Measurements from ENCODE around the gene CCDC136.

The CCDC136 gene

DNA sequence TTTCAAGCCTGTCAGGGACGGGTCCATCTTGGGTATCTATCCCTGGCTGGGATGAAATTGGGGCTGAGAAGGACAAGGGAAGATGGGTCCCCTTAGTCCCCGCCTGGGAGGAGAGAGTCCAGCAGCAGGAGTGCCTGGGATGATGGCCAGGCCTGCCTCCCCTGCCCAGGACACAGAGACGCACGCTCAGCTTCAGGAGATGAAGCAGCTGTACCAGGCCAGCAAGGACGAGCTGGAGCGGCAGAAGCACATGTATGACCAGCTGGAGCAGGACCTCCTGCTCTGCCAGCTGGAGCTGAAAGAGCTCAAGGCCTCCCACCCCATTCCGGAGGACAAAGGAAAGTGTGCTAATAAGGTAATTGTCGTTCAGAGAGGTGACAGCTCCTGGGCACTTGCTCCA is 15.4 kb downstream of the CCDC136 start:
- DNase-seq = no peak

- DNase-seq = no peak
These were observed 17.6 kb downstream of the CCDC136 start for GRCh38 chr7:128809363-128809762.

DNA sequence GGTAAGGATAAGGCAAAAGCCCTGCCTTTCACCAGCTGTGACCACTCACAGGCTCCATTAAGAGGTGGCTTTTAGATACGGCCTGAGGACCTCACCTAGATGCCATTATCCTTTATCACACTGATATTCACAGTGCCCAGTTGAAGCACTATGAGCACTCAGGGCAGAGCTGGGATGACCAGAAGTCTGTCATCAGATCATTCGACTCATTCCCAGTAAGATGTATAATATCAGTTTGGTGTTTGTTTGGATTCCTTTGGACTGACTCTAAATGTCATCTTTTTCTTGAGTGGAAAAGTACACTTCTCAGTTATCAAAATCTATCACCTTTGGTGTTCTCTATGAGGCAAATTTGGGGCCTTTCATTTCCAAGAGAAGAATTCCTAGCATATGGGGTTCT is 18.7 kb downstream of the CCDC136 start:
- no peak for DNase-seq

DNA sequence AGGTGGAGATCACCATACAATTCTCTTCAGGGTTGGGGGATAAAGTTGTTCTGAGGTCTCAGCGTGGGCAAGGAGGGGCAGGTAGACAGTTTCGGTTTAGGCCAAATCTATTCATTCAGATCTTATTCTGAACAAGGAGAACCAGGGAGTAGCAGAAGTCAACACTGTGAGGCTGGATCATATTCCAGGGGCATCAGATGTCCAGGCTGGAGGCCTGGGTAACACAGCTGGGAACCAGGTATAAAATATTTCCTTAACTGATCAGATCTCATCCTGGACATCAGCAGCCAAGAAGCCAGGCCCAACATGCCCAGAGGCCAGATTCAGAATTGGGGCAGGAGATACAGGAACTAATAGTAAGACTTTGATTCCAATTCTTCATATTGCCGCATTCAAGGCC is 19.2 kb downstream of the CCDC136 start:
- no peak for DNase-seq

DNA sequence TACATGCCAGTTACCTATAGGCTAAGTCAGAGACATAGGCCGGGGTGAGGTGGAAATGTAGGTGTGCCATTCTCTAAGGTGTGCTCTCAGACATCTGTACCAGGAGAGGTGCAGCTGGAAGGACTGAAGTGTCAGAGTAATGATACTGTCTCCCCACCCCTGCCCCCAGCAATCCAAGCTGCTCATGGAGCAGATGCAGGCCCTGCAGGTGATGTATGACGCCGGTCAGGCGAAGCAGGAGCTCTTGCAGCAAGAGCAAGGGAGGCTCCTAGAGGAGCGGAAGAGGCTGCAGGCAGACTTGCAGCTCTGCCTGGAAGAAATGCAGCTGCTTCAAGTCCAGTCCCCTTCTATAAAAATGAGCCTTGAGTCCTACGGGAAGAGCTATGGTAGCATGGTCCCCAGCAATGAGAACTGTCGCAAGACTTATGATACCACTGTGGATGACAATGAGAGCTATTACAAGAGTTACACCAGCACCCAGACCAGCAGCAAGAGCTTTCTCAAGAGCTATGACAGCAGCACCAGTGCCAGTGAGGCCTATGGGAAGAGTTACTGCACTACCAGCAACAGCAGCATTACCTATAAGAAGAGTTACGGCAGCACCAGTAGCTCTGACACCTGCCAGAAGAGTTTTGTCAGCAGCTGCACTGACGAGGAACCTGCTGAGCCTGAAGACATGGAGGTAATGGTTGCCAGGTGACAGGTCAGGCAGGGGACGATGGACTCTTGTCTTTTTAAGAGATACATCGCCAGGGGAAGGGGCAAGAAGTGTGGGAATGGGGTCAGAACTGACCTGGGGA is 20.1 kb downstream of the CCDC136 start:
- no peak for DNase-seq

- DNase-seq = no peak
These were observed 20.9 kb downstream of the CCDC136 start for GRCh38 chr7:128812514-128813168.

DNA sequence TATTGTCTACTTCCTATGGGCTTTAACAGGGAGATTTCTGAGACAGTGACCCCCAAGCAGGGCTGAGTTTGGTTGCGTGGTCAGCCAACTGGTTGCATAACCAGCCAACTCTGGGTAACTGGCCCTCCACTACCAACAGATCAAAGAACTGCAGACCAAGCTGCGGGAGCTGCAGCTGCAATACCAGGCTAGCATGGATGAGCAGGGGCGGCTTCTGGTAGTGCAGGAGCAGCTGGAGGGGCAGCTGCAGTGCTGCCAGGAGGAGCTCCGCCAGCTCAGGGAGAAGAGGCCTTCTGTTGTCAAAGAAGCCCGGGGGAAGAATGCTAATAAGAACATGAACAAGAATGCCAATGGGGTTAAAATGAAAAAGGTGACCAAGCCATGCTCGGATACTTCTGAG is 22.7 kb downstream of the CCDC136 start:
- no peak for DNase-seq

- DNase-seq = no peak
These were observed 23.6 kb downstream of the CCDC136 start for GRCh38 chr7:128815289-128815942.

GRCh38 chr7:128818694-128819093 is 26.9 kb downstream of the CCDC136 start:
- DNase-seq = no peak

GRCh38 chr7:128821724-128822123 is 30.0 kb downstream of the CCDC136 start:
- DNase-seq = no peak

DNA sequence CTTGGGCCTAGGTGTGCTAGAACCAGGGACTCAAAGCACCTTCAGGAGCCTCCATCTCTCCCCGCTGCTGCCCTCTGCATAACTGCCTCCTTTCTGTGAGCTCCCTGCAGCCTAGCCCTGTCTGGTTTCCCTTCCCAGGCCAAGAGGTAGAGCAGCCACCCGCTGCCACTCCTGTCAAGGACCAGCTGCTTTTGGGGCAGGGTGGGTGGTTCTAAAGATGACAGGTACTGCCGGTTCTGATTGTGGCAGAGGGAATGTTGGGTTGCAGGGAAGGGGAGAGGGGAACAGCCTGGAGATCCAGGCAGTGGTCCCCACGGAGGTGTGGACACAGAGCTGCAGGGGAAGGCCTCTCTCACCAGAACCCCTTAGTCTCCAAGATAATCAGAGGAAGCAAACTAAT is 34.7 kb downstream of the CCDC136 start:
- DNase-seq = no peak

GRCh38 chr7:128826916-128827247 is 35.1 kb downstream of the CCDC136 start:
- no peak for DNase-seq

GRCh38 chr7:128827248-128827958 is 35.6 kb downstream of the CCDC136 start:
- no peak for DNase-seq

- no peak for DNase-seq
These were observed 36.4 kb downstream of the CCDC136 start for GRCh38 chr7:128827971-128828711.

DNA sequence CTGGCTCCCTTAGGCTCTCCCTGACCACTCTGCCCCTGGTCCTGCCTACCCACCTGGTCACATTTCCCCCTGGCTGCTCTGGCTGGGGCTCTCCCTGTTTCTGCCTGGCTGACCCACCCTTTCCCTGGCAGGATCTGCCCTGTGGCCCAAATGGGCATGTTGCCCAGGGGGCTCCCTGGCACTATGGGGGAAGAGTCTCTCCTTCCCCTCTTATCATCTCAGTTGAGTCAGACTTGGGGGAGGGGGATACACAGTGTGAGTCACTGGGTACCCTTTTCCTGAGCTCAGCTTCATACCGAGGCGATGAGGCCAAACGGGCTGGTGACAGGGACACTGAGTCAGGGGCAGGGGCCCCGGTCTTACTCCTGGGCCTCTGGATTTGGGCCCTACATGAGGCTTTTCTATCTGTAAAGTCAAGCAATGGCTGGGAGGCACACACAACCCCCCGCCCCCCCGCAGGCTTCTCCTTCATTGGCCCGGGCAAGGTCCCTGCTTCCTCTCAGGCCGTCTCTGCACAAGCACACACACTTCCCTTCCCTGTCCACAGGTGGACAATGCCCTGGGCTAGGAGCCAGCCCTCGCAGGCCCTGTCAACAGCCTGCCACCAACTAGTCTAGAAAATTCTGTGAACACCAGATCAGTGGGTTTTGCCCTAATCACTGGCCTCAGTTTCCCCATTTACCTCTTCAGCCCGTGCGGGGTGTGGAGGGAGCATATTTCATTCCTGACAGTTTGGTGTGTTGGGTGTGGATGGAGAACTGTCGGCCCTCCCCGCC is 37.8 kb downstream of the CCDC136 start:
- no peak for DNase-seq

- peak; percentile 22 to 33 for DNase-seq
These were observed 38.7 kb downstream of the CCDC136 start, which contains the start of gene FLNC for GRCh38 chr7:128830231-128831177. Gene FLNC, plus strand, starts transcription at chr7:128830406. Its CDS starts 232 bp downstream, at chr7:128830638.

- DNase-seq = no peak
These were observed 39.6 kb downstream of the CCDC136 start for GRCh38 chr7:128831178-128831993.

DNA sequence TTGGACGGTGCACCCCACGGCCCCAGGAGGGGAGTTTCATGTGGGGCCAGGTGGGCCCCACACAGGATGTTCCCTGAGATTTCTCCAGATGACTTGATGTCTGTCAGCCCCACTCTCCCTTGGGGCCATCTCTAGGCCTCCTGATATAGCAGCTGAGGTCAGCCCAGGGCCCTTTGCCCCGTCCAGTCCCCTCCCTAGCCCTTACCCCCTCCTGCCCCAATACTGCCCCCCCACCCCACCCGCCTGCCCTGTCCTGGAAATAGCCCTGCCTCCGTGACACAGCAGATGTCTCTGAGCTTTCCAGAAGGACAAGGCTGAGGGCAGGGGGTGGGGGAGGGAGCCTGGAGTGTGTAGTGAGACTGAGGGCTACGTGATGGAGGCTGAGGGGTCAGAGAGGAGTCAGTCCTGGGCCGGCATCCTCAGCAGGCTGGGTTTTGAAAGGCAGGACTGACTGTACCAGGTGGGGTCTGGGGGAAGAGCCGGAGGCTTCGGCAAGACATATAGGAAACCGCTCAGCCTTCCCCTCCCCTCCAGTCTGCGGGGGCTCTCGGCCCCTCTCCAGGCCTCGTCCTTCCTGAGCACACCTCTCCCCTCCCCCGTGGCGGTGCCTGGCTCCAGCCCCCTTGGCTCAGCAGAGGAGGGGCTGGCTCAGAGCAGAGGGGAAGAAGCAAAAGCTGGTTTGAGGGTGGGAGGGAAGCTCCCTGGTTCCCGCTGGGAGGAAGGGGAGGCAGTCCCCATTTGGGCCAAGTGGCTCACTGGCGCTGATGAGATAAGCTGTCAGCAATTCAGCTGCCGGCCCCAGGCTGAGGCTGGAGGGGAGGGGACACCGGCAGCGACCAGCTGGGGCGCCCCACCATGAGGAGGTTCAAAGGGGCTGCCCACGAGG is 40.5 kb downstream of the CCDC136 start:
- no peak for DNase-seq

DNA sequence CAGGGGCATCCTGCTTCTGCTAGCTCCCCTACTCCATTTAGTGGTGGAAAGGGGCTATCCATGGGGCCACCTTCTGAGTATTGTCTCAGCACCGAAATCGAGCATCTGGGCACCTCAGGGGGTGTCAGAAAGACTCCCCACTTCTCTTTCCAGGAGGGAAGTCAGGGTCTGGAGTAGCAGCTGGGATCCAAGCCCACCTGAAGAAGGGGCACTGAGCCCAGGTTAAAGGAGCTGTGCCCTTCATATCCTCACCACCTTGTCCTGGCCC is 41.0 kb downstream of the CCDC136 start:
- no peak for DNase-seq

Data from activated CD4-positive, alpha-beta T cell treated with anti-CD3 and anti-CD28 coated beads for 4 hours (primary cell).